ENCODE results near the gene CUEDC1.

- TF ChIP-seq POLR2AphosphoS5 (IDR thresholded peaks at IDR 0.05; ENCODE audit: low read depth, low read length) (no peak), TAF1 (IDR thresholded peaks at IDR 0.05; ENCODE audit: borderline replicate concordance, low read depth, low read length) (no peak)
These were observed 39.0 kb downstream of the CUEDC1 start for GRCh38 chr17:57915985-57916757.

Measured in GM12892 (cell line).